ENCODE results near the gene SLC44A1.

SLC44A1 gene

DNA sequence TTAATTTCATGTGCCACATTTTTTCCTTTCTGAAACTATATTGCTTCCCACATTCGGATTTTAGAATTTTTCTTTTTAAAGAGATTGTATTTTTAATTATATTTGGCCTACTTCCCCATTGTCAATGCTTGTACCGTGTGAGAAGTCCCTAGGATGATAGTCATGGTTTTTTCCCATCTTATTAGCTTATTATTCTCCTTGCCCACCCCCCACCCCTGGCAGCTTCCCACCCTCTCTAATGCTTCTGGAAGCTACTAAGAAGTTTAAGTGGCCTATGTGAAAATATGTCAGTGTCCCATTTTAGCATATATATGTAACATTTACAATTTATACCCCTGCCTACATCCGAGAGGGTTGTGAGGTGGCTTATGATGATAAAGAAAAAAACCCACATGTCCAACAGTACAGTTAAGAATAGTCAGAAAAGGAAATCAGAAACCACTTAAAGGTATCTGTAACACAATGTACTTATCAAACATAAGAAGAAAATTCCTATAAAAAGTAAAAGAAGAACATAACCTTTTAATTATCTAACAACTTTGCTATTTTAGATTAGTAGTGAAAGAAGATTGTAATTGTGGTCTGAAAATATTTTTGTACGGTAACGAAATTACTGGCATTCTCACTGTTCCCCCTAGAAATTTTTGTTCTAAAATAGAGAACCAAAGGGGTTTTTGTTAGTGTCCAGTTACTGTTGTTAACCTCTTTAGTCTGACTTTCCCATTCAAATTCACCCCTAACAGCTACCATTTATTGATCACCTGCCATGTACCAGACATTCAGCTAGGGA is 62.1 kb downstream of the SLC44A1 start:
- DNase-seq: peak; percentile 51 to 71 (median 66)

DNA sequence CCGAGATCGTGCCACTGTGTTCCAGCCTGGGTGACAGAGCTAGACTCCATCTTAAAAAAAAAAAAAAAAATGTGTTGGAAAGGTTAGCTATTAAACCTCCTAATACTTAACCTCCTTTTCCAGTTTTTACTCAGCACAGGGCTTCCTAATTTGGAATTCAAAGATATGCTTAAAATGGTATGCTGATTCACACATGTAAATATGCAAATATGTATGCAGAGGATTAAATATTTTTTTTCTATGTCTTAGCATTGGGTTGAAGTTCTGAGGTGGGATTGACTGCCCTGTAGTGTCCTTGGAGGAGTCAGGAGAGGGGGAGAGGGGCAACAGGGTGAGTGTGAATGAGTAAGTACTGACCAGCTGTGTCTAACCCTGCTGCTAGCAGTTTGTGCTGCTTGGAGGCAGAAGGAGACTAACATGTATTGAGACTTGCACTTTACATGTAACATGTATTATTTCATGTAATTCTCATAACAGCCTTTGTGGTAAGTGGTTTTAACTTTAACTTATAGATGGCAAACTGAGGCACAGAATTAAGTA is 63.2 kb downstream of the SLC44A1 start:
- DNase-seq: no peak

DNA sequence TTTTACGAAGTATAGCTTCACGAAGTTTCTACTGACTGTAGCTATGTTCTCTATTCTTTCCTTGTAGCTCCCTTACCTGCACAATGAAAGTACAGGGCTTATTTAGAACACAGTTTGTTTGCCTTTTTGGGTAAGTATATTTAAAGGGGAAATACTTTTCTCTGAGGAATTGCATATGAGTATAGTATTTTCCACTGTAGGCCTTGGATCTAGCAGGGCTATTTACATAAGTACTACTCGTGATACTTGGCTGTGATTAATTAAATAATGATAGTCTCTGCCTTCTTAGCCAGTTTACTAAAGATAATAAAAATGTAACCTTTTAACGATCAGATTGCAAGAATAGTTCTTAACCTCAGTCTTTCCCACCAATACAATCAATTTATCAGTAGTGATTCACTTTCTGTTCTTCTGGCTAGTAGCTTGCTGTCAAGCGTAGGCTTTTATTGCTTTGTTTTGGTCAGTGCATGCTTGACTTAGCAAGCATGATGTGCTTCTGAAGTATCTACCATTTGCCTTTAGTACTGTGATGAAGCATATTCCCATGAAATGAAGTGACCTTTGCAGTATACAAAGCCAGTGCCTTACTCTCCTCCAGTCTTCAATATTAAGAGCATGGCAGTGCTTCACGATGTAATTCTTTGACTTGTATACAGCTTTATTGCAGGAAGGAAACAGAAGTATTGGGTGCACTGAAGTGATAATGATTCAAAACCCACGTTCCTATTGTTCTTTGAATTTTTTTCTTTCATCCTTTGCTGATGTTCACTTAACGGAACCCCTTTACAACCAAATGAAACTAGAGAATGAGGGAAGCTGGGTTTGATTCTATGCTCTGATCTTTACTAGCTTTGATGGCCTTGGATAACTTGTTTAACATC is 64.2 kb downstream of the SLC44A1 start:
- DNase-seq: no peak

DNA sequence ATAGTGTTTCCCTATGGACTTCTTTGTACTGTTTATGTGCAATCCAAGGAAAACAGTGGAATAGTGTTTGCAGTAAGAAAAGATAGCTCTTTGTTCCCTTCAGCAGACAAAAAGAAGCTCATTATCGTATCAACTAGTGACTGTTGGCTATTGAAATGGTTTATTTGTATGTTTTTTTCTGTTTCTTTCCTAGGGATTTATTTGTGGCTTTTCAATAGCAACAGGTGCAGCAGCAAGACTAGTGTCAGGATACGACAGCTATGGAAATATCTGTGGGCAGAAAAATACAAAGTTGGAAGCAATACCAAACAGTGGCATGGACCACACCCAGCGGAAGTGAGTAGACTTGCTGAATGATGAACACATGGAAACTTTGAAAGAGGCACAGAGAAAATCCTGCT is 65.1 kb downstream of the SLC44A1 start:
- DNase-seq: no peak

DNA sequence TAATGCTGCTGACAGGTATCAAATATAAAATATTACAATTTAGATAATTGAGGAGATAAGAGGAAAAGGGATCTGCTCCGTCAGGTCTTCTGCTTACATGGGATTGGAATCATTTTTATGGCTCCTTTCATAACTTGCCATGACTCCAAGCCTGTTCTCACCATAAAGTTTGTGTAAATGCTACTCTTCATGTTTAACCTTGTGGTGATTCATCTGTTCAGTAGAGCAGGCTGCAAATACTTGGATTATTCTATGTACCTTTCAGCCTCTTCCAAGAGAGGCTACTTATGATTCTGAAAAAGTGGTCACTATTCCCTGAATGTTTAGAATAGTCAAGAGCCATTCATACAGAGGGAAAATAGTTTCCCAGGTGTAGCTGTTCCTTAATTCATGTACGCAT is 66.9 kb downstream of the SLC44A1 start:
- DNase-seq: no peak

DNA sequence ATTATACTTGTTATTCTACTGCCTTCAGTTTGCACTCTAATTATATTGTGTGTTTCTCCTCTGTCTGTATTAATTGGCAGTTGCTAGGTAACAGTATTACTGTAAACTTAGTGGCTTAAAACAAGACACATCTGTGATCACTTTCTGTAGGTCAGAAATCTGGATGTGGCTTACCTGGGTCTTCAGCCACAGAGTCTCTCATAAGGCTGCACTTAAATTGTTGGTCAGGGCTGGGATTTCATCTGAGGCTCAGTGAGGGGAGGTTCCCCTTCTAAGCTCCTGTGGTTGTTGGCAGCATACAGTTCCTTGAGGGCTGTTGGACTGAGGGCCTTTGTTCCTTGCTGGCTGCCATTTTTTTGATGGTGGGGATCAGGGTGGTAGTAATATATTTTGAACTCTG is 68.8 kb downstream of the SLC44A1 start:
- no peak for DNase-seq

DNA sequence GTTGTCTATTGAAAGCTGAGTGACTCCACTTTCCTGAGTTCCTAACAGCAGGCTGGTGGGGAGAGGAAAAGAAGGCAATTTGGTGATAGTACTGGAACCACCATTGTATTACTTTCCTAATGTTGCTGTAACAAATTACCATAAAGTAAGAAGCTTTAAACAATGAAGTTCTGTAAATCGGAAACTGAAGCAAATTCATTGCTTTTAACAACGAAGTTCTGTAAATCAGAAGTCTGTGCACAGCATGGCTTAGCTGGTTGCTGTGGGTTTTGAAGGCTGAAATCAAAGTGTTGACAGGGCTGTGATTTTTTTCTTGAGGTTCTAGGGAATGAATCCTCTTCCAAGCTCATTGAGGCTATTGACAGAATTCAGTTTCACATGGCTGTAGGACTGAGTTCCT is 72.3 kb downstream of the SLC44A1 start:
- DNase-seq: no peak

DNA sequence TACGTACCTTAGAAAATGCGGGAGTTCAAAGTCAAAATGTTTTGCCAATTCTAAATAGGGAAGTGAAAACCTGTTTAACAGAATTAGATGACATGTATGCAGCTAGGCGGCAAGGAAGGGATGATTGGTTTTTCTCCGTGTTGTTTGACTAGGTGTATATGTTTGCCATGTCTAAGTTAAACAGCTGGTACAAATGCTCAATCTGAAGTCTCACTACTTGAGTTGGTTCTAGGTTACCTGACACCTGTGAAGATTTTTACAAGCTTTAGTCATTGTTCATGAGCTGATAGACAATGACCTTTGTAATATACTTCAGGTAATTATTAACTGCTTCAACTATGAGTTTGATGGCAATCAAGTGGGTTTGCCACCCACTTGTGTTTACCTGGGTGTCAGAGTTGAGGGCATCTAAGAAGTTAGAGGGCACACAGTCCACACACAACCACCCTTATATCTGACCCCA is 74.3 kb downstream of the SLC44A1 start:
- DNase-seq: no peak

DNA sequence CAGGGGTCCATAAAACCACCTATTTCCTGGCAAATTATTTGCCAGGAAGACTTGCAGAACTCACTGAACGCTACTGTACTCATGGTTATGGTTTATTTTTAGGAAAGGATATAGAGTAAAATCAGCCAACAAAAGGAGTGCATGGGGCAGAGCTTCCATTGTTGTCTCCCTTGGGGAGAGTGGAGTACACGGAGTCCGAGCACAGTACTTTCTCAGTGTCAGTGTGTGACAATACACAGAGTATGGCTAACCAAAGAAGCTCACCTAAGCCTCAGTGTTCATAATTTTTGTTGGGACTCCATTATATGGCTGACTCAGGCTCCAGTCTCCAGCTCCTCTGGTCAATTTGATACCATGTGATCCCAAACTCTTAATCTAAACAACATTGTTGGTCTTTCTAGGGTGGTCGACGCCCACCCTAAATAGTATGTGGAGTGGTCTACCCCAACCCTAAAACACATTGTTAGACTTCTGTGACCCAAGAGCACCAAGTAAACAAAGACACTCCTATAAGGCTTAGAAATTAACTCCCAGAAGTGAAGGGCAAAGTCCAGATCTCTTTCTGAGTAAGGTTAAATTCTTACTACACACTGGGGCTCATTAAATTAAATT is 74.9 kb downstream of the SLC44A1 start:
- no peak for DNase-seq

DNA sequence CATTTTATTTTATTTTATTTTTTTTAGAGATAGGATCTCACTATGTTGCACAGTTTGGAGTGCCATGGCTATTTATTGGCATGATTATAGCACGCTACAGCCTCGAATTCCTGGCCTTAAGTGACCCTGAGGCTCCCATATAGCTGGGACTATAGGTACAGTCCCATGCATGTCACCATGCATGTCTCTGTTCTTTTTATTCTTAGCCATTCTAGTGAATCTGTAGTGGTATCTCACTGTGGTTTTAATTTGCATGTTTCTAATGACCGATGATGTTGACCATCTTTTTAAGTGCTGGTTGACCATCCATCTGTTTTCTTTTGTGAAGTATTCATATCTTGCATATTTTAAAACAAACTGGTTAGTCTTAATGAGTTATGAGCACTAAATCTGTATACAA is 76.1 kb downstream of the SLC44A1 start:
- no peak for DNase-seq

DNA sequence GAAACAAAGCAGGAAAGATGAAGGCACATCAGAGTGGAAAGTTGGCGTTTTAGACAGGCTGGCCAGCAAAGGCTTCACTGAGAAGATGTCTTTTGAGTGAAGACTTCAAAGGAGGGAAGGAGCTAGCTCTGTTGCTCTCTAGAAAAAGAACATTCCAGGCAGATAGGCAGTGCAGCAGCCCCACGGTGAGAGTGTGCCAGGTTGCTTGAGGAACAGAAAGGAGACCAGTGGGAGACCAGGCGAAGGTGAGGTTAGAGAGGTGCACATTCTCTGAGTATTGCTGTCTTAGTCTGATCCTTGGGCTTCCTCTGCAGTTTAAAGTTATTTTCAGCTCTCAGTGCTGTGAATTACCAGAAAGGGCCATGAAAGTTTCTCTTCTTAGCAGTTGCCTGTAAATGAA is 83.8 kb downstream of the SLC44A1 start:
- no peak for DNase-seq

DNA sequence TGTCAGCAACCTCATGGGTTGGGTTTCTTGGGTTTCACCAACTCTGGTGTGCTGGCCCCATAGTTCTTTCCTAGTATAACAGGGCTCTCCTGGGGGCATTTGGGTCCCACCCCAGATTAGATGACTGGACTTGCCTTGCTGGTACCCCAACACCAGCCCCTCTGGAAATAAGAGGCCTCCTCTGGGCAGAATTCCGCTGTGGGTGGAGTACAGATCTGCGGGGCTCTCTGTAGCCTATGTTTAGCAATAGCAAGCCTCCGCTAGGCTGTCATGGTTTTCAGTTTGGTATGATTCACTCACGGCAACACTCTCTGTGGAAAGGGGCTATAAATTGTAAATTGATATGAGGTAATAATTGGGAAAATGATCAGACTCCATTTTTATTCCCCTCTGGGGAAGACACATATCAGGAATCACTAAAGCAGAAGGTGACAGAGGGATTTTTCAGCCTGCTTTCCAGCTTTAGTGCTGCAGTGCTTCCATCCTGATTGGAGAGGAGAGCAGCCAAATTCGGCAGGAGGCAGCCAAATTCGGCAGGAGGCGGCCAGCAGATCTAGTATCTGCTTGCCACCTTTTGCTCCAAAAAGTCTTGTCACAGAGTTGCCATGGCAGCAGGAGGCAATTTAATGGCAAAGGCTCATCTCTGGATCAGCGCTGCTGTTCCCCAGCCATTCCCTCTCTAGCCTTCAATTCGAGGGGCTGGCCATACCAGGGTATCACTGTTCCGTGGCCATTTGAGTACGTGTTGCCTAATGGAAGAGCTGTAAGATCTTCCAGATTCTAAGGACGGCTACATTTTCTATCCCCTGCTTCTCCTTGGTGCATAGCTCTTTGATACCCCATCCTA is 84.6 kb downstream of the SLC44A1 start:
- no peak for DNase-seq

DNA sequence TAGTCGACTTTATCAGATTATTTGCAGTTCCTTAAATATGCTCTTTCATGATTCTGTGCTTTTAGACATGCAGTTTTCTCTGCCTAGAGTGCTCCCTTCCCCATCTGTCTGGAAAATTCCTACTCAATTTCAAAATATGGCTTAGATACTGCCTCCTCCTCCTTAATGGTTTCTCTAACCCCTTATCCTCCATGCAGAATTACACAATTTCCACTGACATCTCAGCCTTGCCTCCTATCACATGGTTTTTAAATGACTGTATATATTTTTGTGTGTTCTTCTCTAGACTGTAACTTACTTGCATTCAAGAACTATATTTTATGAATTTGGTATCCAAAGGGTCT is 85.2 kb downstream of the SLC44A1 start:
- DNase-seq: no peak

DNA sequence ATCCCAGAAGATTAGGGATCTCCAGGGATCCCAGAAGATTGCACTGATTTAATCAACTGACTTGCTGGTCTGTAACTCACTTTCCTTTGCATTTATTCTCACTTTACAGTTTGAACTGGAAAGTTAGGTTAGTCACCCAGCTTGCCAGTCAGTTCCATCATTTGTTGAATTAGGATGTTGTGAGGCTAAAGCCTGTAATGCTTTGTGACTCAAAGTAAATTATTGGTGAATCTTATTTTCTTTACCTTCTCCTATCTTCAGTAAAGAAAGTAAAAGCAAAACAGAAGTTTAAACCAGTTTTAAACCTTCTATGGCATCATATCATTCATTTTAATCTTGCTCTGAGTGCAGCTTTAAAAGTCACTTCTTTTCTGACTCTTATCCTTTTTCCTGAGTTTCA is 85.8 kb downstream of the SLC44A1 start:
- peak; percentile 13 to 53 (median 25) for DNase-seq

DNA sequence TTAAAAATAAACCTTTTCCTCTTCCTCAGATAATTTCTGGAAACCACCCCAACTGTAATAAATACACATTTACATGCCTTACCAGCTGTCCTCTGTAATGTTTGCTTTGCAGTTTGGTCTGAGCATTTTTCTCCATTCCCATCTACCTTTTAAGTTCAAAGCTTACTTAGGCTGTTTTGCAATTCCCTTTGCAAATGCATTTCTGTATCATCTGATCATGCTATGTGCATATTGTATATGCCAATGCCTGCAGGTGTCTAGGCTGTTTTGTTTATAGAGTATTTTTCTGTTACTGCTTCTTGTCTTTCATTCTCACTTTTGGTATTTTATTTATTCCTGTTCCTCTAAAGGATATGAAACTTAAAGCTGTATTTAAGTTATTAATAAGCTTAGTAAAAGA is 86.3 kb downstream of the SLC44A1 start:
- DNase-seq: no peak

DNA sequence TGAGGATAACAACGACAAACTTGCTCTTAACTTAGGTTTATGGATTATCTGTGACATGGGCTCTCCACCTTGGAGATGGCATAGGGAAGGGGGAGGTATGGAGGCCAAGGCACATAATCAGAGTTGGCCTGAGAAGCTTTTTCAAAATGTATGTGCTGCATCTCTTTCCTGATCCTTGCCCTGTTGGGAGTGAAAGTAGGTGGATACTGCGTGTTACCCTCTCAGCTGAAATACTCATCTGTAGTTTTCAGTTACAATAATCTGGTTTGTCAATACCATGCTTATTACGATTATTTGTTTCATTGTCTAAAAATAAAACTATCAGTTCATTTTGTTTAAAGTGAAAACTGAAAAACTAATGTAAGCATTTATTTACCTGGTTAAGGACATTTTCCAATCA is 86.7 kb downstream of the SLC44A1 start:
- DNase-seq: no peak

DNA sequence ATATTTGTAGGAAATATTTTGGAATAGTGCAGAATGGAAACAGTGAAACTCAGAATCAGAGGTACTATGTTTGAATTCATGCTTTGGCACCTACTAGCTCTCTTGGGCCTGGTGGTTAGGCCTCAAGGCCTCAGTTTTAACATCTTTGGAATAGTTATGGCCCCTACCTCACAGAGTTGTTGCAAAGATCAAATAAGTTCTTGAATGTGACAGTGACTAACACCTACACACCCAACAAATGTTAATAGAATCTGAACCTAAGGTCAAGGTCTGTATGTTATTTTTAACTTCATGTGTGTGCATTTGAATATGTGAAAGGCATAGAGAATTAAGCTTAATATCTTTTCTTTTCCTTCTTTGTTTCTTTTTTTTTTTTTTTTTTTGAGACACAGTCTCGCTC is 87.3 kb downstream of the SLC44A1 start:
- DNase-seq: no peak

DNA sequence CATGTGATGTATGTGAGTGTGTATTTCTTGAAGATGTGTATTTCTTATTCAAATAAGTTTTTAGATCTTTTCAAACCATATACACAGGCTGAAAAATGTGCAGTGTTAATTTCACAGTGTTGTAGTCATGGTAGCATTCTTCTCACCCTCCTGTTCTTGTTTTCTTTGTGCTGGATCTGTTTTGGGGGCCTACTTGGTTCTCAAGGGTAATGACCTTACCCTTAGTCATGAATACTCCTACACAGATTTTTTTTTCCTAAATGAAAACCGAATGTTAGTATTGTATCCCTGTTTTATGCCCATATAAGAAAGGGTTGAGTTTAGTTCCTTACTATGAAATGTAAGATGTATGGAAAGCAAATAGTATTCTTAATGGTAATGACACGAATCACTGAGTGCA is 88.0 kb downstream of the SLC44A1 start:
- peak in 2 of 3 donors; percentile 19 to 45 for DNase-seq

DNA sequence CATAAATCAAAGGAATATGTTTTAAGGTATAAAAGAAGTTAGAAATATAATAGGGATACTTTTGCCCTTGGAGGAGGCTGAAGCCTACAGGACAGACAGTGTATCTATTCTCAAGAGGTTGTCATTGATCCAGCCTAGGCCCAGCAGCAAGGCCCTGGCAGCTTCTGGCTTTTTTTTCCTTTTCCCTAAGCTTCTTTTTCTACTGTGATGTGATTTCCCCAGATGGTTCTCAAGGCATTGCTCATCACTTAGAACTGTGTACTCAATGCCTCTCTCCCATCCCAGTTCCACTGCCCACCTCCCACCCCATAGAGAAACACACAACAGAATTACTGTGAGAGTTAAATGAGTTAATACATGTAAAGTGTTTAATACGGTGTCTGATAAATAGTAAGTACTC is 88.6 kb downstream of the SLC44A1 start:
- peak in 1 of 3 donors; percentile 14 for DNase-seq

DNA sequence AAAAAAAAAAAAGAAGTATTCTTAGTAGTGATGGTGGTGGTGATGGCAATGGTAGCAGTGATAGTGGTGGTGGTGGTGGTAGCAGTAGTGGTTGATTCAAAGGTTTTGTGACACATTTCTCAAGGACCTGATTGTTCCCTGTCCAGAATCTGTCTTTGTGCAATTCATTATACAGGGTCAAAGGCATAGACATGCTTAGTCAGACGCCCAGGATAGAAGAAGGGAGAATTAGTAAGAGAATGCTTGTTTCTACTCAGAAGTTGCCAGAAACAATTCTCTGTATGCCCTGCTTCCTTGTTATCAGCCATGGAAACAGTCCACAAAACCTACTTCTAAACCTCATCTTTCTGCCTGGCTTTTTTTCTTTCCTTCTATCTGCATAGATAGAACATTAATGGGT is 89.4 kb downstream of the SLC44A1 start:
- DNase-seq: no peak

DNA sequence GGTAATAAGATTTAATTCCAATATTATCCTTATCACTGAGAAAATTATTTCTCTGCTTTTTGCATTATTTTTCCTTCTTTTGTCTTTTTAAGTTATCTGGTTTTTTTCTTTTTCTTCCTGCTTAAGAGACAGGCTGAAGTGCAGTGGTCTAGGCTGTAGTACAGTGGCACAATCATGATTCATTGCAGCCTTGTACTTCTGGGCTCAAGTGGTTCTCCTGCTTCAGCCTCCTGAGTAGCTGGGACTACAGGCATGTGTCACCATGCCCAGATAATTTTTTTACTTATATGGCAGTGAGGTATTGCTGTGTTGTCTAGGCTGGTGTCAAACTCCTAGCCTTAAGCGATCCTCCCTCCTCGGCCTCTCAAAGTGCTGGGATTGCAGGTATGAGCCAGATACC is 93.9 kb downstream of the SLC44A1 start:
- no peak for DNase-seq

DNA sequence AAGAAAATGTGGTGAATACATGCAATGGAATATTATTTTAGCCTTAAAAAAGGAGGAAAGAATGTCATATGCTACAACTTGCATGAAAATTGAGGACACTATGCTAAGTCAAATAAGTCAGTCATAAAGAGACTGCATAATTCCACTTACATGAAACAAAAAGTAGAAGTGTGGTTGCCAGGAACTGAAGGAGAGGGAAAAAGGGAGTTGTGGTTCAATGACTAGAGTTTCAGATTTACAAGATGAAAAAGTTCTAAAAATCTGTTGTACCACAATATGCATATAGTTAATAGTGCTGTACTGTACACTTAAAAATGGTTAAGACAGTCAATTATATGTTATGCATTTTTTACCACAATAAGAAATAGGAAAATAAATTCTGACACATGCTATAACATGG is 95.4 kb downstream of the SLC44A1 start:
- peak in 1 of 3 donors; percentile 8 for DNase-seq
